GM21529 (cell line): ENCODE data around the gene TOR1B.
"Not testable (repeated sequence)": the region's sequence is repeated elsewhere in the genome, so short reads cannot be mapped to it uniquely, and the experiment has no call there.

Experiments used
- ATAC-seq: cut with Tn5 transposase; IDR thresholded peaks from one replicate; pipeline ENCODE4 v1.9.1; 2021; ENCODE audit not compliant: unreplicated experiment

TOR1B gene

DNA sequence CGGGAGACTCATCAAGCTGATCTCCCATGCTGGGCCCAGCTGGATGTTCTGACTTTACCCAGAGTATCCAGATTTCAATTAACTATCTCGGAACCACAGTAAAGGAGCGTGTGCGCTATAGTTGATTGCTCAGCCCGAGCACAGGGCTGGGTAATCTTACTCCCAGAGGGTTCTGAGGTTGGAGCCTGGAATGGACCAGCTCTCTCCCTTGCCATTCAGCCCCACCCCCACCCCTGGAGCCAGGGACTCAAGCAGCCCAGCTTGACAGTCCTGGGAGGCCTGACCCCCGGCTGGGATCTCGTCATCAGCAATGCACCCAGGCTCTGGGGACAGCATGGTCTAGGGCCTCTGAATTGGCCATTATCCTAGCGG is 26.4 kb upstream of the TOR1B start:
- no peak for ATAC-seq

DNA sequence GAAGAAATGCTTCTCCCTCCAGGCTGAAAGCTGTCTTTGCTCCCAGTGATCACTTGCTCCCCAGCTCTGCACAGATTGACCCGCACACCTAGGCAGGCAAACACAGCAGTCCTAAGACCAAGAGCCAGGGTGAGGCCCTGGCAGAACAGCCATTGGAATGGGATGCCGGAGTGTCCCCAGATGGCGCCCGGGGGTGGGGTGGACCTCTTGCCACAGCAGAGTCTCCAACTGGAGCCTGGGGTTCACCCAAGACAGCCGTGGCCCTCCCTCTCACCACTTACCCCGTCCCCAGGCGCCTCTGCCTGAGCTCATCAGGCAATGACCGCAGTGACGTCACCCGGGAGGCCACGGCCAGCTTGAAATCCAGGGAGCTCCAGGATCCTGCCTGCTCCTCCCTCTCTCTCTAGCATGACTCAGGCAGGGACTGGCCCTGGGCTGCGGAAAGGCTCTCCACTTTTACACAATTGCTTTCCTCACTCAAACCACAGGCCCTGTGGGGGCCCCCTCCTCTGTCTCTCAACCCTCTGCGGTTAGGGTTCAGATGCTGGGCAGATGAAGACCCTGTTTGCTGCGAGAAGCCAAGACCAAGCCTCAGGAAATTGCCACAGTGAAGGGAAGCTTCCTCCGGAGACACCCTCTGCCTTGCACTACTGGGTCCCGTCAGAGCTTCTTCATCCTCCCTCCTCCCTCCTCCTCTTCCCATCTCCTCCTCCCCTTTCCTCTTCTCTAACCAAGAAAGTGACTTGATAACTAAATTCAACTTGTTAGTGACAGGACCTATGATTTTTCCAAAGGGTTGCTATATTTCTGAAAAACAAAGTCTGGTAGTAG is 25.8 kb upstream of the TOR1B start:
- ATAC-seq = no peak

DNA sequence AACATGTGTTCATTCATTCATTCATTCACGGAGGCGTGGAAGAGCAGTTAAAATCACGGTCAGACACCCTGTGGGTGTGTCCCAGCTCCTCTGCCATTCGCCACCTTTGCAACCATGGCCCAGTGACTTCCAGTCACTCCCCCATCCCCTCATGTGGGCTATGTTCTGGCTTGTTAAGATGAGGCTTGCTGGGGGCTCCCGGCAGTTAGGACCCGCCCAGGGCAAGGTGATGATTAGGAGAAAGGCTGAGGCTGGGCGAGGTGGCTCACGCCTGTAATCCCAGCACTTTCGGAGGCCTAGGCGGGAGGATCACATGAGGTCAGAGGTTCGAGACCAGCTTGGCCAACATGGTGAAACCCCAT is 25.2 kb upstream of the TOR1B start:
- no peak for ATAC-seq

DNA sequence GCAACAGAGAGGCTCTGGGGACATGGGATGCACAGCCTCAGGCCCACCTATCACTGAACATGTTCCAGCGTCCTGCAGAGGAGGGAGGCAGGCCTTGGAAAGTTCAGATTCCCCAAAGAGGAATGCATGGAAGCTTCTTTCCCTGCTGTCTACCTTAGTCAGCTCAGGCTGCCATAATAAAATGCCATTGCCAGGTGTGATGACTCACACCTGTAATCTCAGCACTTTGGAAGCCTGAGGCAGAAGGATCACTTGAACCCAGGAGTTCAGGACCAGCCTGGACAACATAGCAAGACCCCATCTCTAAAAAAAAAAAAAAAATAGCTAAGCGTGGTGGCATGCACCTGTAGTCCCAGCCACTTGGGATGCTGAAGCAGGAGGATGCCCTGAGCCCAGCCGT is 24.5 kb upstream of the TOR1B start:
- no peak for ATAC-seq

DNA sequence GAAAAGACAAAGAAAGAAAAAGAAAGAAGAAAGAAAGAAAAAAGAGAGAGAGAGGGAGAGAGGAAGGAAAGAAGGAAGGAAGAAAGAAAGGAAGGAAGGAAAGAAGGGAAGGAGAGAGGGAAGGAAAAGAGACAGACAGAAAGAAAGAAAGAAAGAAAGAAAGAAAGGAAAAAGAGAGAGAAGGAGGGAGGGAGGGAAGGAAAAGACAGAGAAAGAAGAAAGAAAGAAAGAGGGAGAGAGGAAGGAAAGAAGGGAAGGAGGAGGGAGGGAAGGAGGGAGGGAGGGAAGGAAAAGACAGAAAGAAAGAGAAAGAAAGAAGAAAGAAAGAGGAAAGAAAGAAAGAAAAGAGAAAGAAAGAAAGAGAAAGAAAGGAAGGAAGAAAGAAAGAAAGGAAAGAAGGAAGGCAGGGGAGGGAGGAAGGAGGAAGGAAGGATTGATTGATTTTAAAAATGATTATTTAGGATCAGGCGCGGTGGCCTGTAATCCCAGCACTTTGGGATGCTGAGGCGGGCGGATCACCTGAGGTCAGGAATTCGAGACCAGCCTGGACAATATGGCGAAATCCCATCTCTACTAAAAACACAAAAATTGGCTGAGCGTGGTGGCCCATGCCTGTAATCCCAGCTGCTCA is 23.3 kb upstream of the TOR1B start:
- no peak for ATAC-seq

DNA sequence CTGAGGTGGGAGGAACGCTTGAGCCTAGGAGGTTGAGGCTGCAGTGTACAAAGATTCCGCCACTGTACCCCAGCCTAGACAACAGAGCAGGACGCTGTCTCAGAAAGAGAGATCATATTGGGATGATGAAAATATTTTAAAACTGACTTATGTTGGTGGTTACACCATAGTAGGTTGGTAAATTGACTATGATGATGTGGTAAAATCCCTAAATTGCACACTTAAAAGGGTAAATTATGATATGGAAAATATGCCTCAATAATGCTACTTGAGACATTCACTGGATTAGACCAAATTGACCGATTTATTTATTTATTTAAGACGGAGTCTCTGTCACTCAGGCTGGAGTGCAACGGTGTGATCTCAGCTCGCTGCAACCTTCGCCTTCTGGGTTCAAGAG is 21.9 kb upstream of the TOR1B start:
- no peak for ATAC-seq

DNA sequence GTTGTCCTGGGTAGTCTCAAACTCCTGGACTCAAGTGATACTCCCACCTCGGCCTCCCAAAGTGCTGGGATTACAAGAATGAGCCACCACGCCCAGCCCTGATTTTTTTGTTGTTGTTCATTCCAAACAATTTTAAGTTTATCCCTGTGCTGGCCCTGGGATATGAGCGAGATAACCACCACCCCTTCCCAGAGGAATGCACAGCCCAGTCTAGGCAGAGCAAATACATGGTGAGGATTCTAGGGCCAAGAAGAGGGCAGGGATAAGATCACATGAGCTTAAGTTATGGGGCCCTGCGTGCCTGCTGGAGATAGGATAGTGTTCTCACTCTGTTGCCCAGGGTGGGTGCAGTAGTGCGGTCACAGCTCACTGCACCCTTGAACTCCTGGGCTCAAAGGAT is 21.0 kb upstream of the TOR1B start:
- no peak for ATAC-seq

DNA sequence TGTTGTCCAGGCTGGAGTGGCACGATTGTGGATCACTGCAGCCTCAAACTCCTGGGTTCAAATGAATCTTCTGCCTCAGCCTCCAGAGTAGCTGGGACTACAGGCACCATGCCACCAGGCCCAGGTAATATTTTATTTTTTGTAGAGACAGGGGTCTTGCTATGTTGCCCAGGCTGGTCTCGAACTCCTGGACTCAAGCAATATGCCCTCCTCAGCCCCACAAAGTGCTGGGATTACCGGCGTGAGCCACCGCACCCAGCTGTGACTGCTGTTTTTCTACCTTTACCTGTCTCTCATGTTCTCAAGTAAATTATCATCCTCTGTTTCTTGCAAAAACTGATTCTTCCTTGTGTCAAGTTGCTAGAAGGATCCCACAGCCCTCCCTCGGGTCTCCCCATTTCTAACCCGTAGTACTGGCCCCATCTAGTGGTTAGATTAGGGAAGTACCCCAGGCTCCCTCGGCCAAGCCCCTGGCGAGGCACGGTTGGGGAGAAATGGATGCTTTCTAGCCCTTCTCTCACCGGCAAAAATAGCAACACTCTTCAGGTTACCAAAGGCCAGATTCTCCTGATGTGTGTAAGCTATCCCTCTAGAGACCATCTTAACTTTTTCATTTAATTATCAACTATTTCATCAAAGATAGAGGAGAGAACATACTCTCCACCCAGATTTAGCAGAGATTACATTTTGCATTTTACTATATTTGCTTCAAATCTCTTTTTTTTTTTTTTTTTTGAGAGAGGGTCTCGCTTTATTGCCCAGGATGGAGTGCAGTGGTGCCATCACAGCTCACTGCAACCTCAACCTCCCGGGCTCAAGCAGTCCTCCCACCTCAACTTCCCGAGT is 19.2 kb upstream of the TOR1B start:
- ATAC-seq = no peak

- ATAC-seq = not testable (repeated sequence)
These were observed 18.0 kb upstream of the TOR1B start for GRCh38 chr9:129784970-129785369.

DNA sequence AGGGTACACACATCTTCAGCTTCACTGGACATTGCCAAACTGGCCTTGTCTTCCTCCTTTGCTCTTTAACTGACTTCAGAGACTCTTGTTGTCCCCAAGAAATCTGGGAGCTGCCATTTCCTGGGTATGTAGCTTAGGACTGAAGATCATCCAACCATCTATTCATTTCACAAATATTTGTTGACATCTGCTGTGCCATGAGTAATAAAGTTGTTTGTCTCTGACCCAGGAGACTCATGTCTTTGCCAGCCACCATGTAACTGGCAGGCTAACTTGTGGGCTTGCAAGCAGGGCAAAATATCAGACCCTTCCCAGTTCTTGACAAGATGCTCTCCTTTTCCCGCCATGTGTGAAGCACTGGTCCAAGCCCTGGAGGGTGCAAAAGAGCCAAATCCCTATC is 17.1 kb upstream of the TOR1B start:
- no peak for ATAC-seq

DNA sequence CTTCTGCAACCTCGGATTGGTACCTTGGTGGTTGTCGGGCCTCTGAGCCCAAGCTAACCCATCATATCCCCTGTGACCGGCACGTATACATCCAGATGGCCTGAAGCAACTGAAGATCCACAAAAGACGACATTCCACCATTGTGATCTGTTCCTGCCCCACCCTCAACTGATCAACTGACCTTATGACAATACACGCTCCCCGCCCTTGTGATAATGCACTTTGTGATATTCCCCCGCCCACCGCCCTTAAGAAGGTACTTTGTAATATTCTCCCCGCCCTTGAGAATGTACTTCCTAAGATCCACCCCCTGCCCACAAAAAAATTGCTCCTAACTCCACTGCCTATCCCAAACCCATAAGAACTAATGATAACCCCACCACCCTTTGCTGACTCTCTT is 16.5 kb upstream of the TOR1B start:
- ATAC-seq = no peak

DNA sequence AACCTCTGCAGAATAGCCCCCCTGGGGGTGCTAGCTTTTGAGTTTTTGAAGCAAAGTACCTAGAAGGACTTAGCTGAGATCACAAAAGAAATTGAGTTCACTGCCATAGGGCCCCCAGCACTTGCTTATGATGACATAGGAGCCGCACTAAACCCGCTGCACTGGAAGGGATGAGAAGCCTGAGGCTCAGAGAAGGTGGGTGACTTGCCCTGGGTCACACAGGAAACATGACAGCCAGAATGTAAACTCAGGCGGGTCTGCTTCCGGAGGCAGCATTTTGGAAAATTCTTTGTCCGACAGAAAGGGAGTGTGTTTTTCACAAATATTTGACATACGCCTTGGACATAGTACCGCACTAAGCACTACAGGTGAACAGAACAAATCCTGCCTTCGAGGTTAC is 8.4 kb upstream of the TOR1B start:
- ATAC-seq = no peak

DNA sequence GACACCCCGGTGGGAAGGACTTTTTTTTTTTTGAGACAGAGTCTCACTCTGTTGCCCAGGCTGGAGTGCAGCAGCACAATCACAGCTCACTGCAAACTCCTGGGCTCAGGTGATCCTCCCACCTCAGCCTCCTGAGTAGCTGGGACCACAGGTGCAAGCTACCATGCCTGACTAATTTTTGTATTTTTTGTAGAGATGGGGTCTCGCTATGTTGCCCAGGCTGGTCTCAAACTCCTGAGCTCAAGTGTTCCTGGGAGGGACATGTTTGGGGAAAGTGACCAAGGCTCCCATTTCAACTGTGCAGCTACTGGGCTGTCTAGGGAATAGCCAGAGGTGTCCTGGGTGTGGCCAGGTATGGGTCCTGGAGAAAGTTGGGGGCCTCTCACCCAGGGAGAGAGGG is 7.0 kb upstream of the TOR1B start:
- not testable (repeated sequence) for ATAC-seq

DNA sequence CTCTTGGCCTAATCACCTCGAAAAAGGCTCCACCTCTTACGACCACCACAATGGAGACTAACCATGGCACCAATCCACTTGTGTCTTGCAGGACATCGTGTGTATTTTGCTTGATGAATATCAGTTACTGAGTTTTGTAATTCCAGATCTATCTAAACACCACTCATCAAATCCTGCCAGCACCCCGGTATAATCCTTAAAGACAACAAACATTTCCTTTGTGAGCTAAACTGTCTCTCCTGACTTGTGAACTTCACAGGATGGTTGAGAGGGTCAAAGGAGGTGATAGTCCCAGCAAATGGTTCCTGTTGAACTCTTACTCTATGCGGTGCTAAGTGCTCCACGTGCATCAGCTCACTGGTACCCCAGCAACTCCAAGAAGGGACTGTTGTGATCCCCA is 4.0 kb upstream of the TOR1B start:
- ATAC-seq = no peak

DNA sequence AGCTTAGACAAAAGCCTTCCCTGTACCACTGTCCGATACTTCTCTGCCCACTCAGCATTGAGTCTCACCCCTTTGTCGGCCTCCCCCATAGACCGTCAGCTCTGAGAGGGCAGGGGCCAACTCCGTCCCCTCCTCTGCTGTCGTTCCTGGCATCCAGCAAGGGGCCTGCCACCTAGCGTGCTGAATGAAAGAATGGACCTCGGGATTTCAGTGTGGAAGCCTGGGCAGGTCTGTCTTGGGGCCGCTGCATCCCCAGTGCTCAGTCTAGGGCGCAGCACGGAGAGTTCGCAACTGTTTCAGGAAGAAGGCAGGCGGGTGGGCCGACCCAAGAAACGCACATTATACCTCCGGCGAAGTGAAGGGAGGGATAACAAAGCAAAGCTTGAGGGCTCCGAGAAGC is 1.5 kb upstream of the TOR1B start:
- no peak for ATAC-seq

DNA sequence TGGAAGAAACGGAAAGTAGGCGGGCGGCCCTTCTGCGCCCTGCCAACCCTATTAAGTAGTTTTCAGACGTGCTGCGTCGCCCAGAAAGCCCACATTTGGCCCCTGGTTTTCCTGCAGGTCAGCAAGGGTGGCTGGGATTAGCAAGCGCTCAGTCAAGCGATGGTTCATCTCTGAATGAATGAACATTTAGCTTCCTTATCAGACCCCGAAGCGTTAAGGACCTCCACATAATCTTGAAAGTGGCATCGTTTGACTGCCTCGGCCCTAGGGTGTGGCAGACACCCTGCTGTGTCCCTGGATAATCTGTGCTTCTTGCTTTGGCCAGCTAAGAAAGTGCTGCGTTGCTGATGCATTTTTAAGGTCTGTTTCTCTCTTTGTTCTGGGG is 684 bp downstream of the TOR1B start:
- ATAC-seq = peak; percentile 11

DNA sequence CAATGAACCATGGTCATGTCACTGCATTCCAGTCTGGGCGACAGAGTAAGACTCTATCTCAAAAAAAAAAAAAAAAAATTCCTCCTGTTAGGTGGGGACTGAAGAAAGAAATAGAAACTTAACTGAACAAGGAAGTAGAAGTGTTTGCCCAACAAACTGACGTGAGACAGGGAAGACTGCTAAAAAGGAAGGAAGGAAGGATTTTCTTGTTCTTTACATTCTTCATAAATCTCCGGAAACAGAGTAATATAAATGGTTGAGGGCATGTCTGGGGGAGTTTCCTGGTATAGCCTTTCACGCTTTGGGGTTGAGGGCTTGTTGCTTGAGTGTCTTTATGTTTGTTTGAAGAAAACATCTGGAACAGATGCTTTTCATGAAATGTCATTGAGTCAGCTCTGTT is 3.1 kb downstream of the TOR1B start:
- ATAC-seq = no peak

- no peak for ATAC-seq
These were observed 6.4 kb downstream of the TOR1B start for GRCh38 chr9:129809346-129809745.

DNA sequence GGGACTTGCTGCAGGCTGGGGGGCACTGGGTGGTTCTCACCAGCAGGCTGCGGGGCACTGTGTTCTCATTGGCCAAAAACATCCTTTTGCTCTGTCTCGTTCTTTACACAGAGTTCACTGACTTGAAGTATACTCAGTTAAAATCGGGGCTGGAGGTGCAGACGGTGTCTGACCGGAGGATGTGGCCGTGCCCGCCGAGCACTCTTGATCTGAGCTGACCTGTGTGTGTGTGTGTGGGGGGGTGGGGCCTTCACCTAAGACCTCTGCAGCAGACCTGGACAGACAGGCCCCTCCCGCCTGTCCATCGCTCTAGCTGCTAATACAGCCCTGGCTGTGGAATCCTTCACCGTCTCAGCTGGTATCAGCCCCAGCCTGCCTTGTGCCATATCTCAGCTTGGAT is 7.1 kb downstream of the TOR1B start:
- ATAC-seq = no peak

DNA sequence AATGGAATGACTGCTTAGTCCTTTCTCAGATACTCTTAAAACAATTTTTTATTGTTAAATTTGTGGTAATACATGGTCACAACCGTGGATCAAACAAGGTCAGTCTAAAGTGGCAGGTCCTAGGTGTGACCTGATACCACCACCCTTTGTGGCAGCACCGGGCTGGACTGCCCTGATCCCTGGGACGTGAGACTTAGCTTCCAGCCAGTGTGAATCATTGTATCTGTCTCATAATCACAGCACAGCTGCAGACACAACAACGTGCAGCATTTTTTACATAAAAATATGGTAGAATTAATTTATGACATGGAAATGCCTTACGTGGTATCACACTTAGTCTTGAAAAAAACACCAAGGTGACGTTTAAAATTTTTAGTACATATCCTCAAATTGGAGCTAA is 7.8 kb downstream of the TOR1B start:
- ATAC-seq = no peak

DNA sequence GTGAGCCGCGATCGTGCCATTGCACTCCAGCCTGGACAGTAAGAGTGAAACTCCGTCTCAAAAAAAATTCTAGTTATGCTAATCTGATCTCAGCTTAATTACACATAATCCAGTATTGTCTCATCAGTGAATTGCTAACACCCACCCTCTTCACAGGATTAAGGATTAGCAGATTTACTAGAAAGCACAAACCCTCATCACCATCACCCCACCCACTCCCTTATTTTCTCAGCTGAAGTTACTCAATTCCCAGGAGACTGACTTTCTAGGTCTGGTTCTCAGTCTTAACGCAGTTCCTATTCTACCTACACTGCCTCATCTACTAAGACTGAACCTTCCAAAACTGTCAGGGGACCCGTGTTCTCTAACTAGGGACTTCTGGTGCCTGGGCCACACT is 9.0 kb downstream of the TOR1B start:
- no peak for ATAC-seq

- no peak for ATAC-seq
These were observed 9.4 kb downstream of the TOR1B start for GRCh38 chr9:129812385-129812784.
